HepG2 (cell line): ENCODE data around the gene RETREG2. TPM values are rescaled to one million over a fixed set of nuclear protein-coding genes. Genes with fewer than 3 reads are reported as not detected.

Experiments
- ATF3 ChIP-seq: sonication (generic); formaldehyde crosslinking; IDR thresholded peaks from 2 replicates; pipeline ENCODE4 v1.4.0; 2020; ENCODE audit warnings: missing genetic modification reagents
- ERF ChIP-seq: IDR thresholded peaks from 2 replicates; pipeline ENCODE4 v1.6.1; 2018; ENCODE audit warnings: missing biosample characterization, missing genetic modification reagents
- FOSL1 ChIP-seq: sonication (generic); formaldehyde crosslinking; IDR thresholded peaks from 2 replicates; pipeline ENCODE4 v1.9.0; 2021; ENCODE audit warnings: missing genetic modification reagents, borderline replicate concordance
- GRHL1 ChIP-seq: sonication (generic); formaldehyde crosslinking; conservative IDR thresholded peaks from 2 replicates; pipeline ENCODE4 v1.8.0; 2022; ENCODE audit warnings: missing genetic modification reagents
- NCOR1 ChIP-seq: fragments of 200-600 bp; sonication (generic); IDR thresholded peaks from 2 replicates; pipeline ENCODE4 v1.7.0; 2017; ENCODE audit warnings: antibody characterized with exemption, low read length, borderline replicate concordance
- NFIB ChIP-seq: sonication (generic); formaldehyde crosslinking; IDR thresholded peaks from 2 replicates; pipeline ENCODE4 v1.9.0; 2021; ENCODE audit warnings: missing genetic modification reagents, mild to moderate bottlenecking, borderline replicate concordance
- PHB2 ChIP-seq: fragments of 450-650 bp; IDR thresholded peaks from 2 replicates; pipeline ENCODE4 v1.6.1; 2018; ENCODE audit not compliant: partially characterized antibody
- RNF2 ChIP-seq: fragments of 450-650 bp; conservative IDR thresholded peaks from 2 replicates; pipeline ENCODE4 v1.6.1; 2016; ENCODE audit warnings: low read depth
- STAT6 ChIP-seq: sonication (generic); formaldehyde crosslinking; IDR thresholded peaks from 2 replicates; pipeline ENCODE4 v1.4.0; 2020; ENCODE audit warnings: missing genetic modification reagents, mild to moderate bottlenecking, borderline replicate concordance
- THAP9 ChIP-seq: sonication (generic); formaldehyde crosslinking; IDR thresholded peaks from 2 replicates; pipeline ENCODE4; 2020; ENCODE audit warnings: missing genetic modification reagents, mild to moderate bottlenecking, borderline replicate concordance
- ZFP36 ChIP-seq: fragments of 150-350 bp; IDR thresholded peaks from 2 replicates; pipeline ENCODE4 v1.6.1; 2018; ENCODE audit warnings: borderline replicate concordance, low read length, low read depth; ENCODE audit not compliant: partially characterized antibody
- ZNF160 ChIP-seq: sonication (generic); formaldehyde crosslinking; IDR thresholded peaks from 2 replicates; pipeline ENCODE4 v1.8.0; 2022; ENCODE audit warnings: mild to moderate bottlenecking, inconsistent platforms, missing genetic modification reagents
- ZNF224 ChIP-seq: sonication (generic); formaldehyde crosslinking; IDR thresholded peaks from 2 replicates; pipeline ENCODE4 v1.5.0; 2020; ENCODE audit warnings: mild to moderate bottlenecking, missing genetic modification reagents
- ZNF282 ChIP-seq: fragments of 450-650 bp; IDR thresholded peaks from 2 replicates; pipeline ENCODE4 v1.6.1; 2018; ENCODE audit not compliant: partially characterized antibody
- ZNF354B ChIP-seq: sonication (generic); formaldehyde crosslinking; IDR thresholded peaks from 2 replicates; pipeline ENCODE4 v1.8.0; 2022; ENCODE audit warnings: mild to moderate bottlenecking, missing genetic modification reagents
- ZNF609 ChIP-seq: sonication (generic); formaldehyde crosslinking; IDR thresholded peaks from 2 replicates; pipeline ENCODE4 v1.4.0; 2020; ENCODE audit warnings: mild to moderate bottlenecking, missing genetic modification reagents, borderline replicate concordance
- polyA plus RNA-seq, 8 experiments: library from polyadenylated mRNA; depleted of rRNA in 3 of 8; stranded (reverse) in 7 of 8; unstranded in 1 of 8; fragments of >200 nt; fragmentation: Illumina TruSeq in 4 of 8; extraction: Trizol in 4 of 8; gene quantifications; 2 replicates each; pipeline versions ENCODE4 v1.2.1 to v1.2.3, GENCODE V29; 2011 to 2016; ENCODE audit warnings: low read depth in 4 of 8, missing spikeins in 1 of 8, mixed read lengths in 1 of 8; ENCODE audit not compliant: insufficient read depth in 1 of 8
- total RNA-seq, 5 experiments: library from RNA; depleted of rRNA; stranded (reverse); fragments of >200 nt; fragmentation: Illumina TruSeq; extraction: Trizol; gene quantifications; 2 replicates each; pipeline ENCODE4 v1.2.3, GENCODE V29; 2016; ENCODE audit warnings: low read depth in 1 of 5

RETREG2 gene
- total and polyA plus RNA-seq, 2 of the 13 experiments (the other 11 are each of a cell fraction or from before 2014, with no cell fraction given): 86.0 to 134 TPM

GRCh38 chr2:219176818-219177551, 1.1 kb upstream of the RETREG2 start, which contains the start of gene CNPPD1 (continued):
- peak; percentile 61 for TF ChIP-seq ZNF609 (CRISPR knock-in tag)
- TF ChIP-seq ZNF160 (CRISPR knock-in tag): no peak; the same call in 1 of the 2 replicates
- no peak for TF ChIP-seq ZFP36
- peak; percentile 89; the same call in 1 of the 2 replicates for TF ChIP-seq ZNF354B (CRISPR knock-in tag)
- no peak; the same call in 1 of the 2 replicates for TF ChIP-seq FOSL1 (CRISPR knock-in tag)
- no peak for TF ChIP-seq NFIB (CRISPR knock-in tag)
- TF ChIP-seq GRHL1 (CRISPR knock-in tag): no peak
- TF ChIP-seq NCOR1: no peak
- TF ChIP-seq STAT6: no peak; the same call in 1 of the 2 replicates
- no peak for TF ChIP-seq ZNF282
- TF ChIP-seq ATF3 (CRISPR knock-in tag): peak; percentile 71; the same call in 1 of the 2 replicates
- peak; percentile 97; the same call in 1 of the 2 replicates for TF ChIP-seq ZNF224
- TF ChIP-seq ERF (CRISPR knock-in tag): peak; percentile 99
- TF ChIP-seq RNF2: peak; percentile 92
- no peak for TF ChIP-seq PHB2
- TF ChIP-seq THAP9: no peak
